ENCODE measurements around the gene CCDC191.

The CCDC191 gene

GRCh38 chr3:114068336-114068735 is 12.0 kb upstream of the CCDC191 start:
- DNase-seq (no peak), ATAC-seq (ENCODE audit: insufficient read depth, low read depth) (no peak)
- Histone ChIP-seq H3K27ac (ENCODE audit: low read length) (no peak overlapping the region), H3K36me3 (ENCODE audit: insufficient read depth, low read length) (peaks cover 68% of the 10 kb centered on the region), H3K9ac (ENCODE audit: low read depth, low read length) (no peak overlapping the region), H3K4me2 (ENCODE audit: insufficient read depth, low read length) (no peak overlapping the region), H3K4me1 (ENCODE audit: insufficient read depth, low read length) (no peaks in the 10 kb centered on the region), H3K9me3 (ENCODE audit: insufficient read depth, low read length, severe bottlenecking) (no peaks in the 10 kb centered on the region), H3K4me3 (ENCODE audit: low read depth in 1 of 2, low read length in 2 of 2) (no peak overlapping the region), H3K79me2 (ENCODE audit: insufficient read depth, low read length) (peaks cover 35% of the 10 kb centered on the region), H4K20me1 (ENCODE audit: insufficient read depth, low read length) (0 out of 2 replicates have a peak, but pooled peaks cover 2% of the 10 kb centered on the region), H3K27me3 (ENCODE audit: insufficient read depth, low read length, poor library complexity) (no peaks in the 10 kb centered on the region), H2AFZ (ENCODE audit: low read depth, low read length) (no peak overlapping the region)
- TF ChIP-seq EZH2 (IDR thresholded peaks at IDR 0.05; ENCODE audit: borderline replicate concordance, low read depth, low read length, severe bottlenecking) (no peak), CTCF (IDR thresholded peaks at IDR 0.05; ENCODE audit: borderline replicate concordance, extremely low read depth, low read length, poor library complexity, severe bottlenecking) (no peak)

GRCh38 chr3:114067804-114068203 is 11.5 kb upstream of the CCDC191 start:
- ATAC-seq (ENCODE audit: insufficient read depth, low read depth): no peak
- Histone ChIP-seq H3K79me2 (ENCODE audit: insufficient read depth, low read length) (peaks cover 40% of the 10 kb centered on the region), H3K4me3 (ENCODE audit: low read depth in 1 of 2, low read length in 2 of 2) (no peak overlapping the region), H3K4me1 (ENCODE audit: insufficient read depth, low read length) (no peaks in the 10 kb centered on the region), H4K20me1 (ENCODE audit: insufficient read depth, low read length) (0 out of 2 replicates have a peak, but pooled peaks cover 4% of the 10 kb centered on the region), H3K4me2 (ENCODE audit: insufficient read depth, low read length) (no peak overlapping the region), H3K36me3 (ENCODE audit: insufficient read depth, low read length) (peaks cover 62% of the 10 kb centered on the region), H2AFZ (ENCODE audit: low read depth, low read length) (no peak overlapping the region), H3K27me3 (ENCODE audit: insufficient read depth, low read length, poor library complexity) (no peaks in the 10 kb centered on the region), H3K27ac (ENCODE audit: low read length) (no peak overlapping the region), H3K9ac (ENCODE audit: low read depth, low read length) (no peak overlapping the region), H3K9me3 (ENCODE audit: insufficient read depth, low read length, severe bottlenecking) (no peaks in the 10 kb centered on the region)
- DNase-seq: no peak
- TF ChIP-seq CTCF (IDR thresholded peaks at IDR 0.05; ENCODE audit: borderline replicate concordance, extremely low read depth, low read length, poor library complexity, severe bottlenecking): no peak
- no peak for TF ChIP-seq EZH2 (IDR thresholded peaks at IDR 0.05; ENCODE audit: borderline replicate concordance, low read depth, low read length, severe bottlenecking)

GRCh38 chr3:114060906-114061655 is 4.8 kb upstream of the CCDC191 start:
- H3K4me2 ChIP-seq (ENCODE audit: insufficient read depth, low read length): no peak overlapping the region

More at GRCh38 chr3:114060906-114061655, 4.8 kb upstream of the CCDC191 start:
- DNase-seq (no peak), ATAC-seq (ENCODE audit: insufficient read depth, low read depth) (no peak)
- H3K79me2 ChIP-seq (ENCODE audit: insufficient read depth, low read length): peaks cover 92% of the 10 kb centered on the region
- peaks cover 18% of the 10 kb centered on the region for H3K36me3 ChIP-seq (ENCODE audit: insufficient read depth, low read length)
- H3K4me3 ChIP-seq (ENCODE audit: low read depth in 1 of 2, low read length in 2 of 2): no peak overlapping the region
- no peak for TF ChIP-seq EZH2 (IDR thresholded peaks at IDR 0.05; ENCODE audit: borderline replicate concordance, low read depth, low read length, severe bottlenecking)
- no peak for TF ChIP-seq CTCF (IDR thresholded peaks at IDR 0.05; ENCODE audit: borderline replicate concordance, extremely low read depth, low read length, poor library complexity, severe bottlenecking)
- no peaks in the 10 kb centered on the region for H3K9me3 ChIP-seq (ENCODE audit: insufficient read depth, low read length, severe bottlenecking)
- no peak overlapping the region for H3K27ac ChIP-seq (ENCODE audit: low read length)
- H2AFZ ChIP-seq (ENCODE audit: low read depth, low read length): no peak overlapping the region
- 0 out of 2 replicates have a peak, but pooled peaks cover 4% of the 10 kb centered on the region for H4K20me1 ChIP-seq (ENCODE audit: insufficient read depth, low read length)
- no peak overlapping the region for H3K9ac ChIP-seq (ENCODE audit: low read depth, low read length)
- peaks cover 25% of the 10 kb centered on the region for H3K4me1 ChIP-seq (ENCODE audit: insufficient read depth, low read length)
- H3K27me3 ChIP-seq (ENCODE audit: insufficient read depth, low read length, poor library complexity): no peaks in the 10 kb centered on the region
